ENCODE measurements around the gene CIC. TPM values are rescaled to one million over a fixed set of nuclear protein-coding genes. Genes with fewer than 3 reads are reported as not detected.

CIC gene
- total and polyA plus RNA-seq, 9 of the 15 experiments (the other 6 are each of a cell fraction or from before 2014, with no cell fraction given), result 0.07 to 44.7 (median 8.6) TPM

- TF ChIP-seq ATF4 (CRISPR knock-in tag; IDR thresholded peaks at IDR 0.05) (no peak), HNRNPH1 (optimal IDR thresholded peaks at IDR 0.05; ENCODE audit: low read depth, low read length) (no peak), HNRNPLL (IDR thresholded peaks at IDR 0.05; ENCODE audit: low read depth, low read length, poor library complexity, severe bottlenecking) (no peak), SFPQ (IDR thresholded peaks at IDR 0.05; ENCODE audit: low read depth, low read length) (no peak), RREB1 (CRISPR knock-in tag; IDR thresholded peaks at IDR 0.05) (no peak), SMARCB1 (IDR thresholded peaks at IDR 0.05; ENCODE audit: insufficient read length, low read depth) (no peak), BRD9 (IDR thresholded peaks at IDR 0.05; ENCODE audit: low read depth, partially characterized antibody) (no peak), NCOA6 (IDR thresholded peaks at IDR 0.05) (no peak), HDAC1 (IDR thresholded peaks at IDR 0.05) (peak in 1 of 2 experiments; percentile 41; a peak in 1 of 4 replicates), MCM2 (IDR thresholded peaks at IDR 0.05; ENCODE audit: low read depth) (no peak), ZBED1 (IDR thresholded peaks at IDR 0.05) (no peak), MNT (conservative IDR thresholded peaks at IDR 0.05) (peak; percentile 72 to 75), ID3 (CRISPR knock-in tag; IDR thresholded peaks at IDR 0.05) (no peak), ID3 (tag; IDR thresholded peaks at IDR 0.05) (no peak), SIN3A (IDR thresholded peaks at IDR 0.05; ENCODE audit: borderline replicate concordance in 2 of 2, control insufficient read depth in 1 of 2, low read depth in 2 of 2, low read length in 2 of 2) (no peak)
Observed at GRCh38 chr19:42252365-42253244, 16.4 kb upstream of the CIC start (continued).
